HG03460 (cell line): Measurements from ENCODE around the gene POLR3B.
"Not testable (repeated sequence)": the region's sequence is repeated elsewhere in the genome, so short reads cannot be mapped to it uniquely, and the experiment has no call there.

Experiments used
- ATAC-seq: cut with Tn5 transposase; IDR thresholded peaks from one replicate; pipeline ENCODE4 v1.9.1; 2021; ENCODE audit not compliant: unreplicated experiment

Gene POLR3B

GRCh38 chr12:106357549-106358395, at the start of gene POLR3B:
TSS of gene POLR3B (plus strand) at chr12:106357748. CDS start at chr12:106357880, 132 bp downstream.
- peak; percentile 89 for ATAC-seq

DNA sequence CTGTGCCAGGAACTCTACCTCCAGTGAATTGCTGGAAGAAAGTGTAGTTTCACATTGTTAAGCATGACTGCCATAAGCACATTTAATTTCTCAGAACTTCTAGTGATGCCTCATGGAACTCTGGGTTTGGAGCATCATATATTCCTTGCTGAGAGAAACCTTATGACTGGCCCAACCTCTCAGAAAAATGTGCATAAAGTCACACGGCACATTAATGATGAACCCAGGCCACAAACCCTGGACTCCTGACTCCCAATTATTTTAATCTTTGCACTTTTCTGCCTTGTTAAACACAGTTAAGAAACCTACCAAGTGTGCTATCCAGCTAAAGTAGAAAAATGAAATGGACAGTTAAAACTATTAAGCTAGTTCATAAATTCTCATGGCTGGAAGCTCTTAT, 49.4 kb upstream of the POLR3B start:
- no peak for ATAC-seq

DNA sequence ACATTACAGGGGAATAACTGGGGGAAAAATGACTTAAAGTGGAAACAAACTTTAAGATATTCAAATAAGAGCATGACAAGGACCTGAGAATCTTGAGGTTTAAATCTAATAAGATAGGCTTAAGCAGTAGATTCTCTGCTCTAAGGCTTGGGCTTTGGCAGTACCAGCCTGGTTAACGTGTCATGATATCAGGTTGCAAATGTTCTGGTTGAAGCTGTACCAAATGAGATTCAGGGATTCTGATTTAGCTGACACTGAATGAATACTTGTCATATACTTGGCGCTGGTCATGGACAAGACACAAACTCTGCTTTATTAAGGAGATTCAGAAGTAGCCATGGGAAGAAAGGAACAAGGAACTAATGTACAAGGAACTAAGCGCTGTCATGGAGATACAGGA, 48.9 kb upstream of the POLR3B start:
- no peak for ATAC-seq

DNA sequence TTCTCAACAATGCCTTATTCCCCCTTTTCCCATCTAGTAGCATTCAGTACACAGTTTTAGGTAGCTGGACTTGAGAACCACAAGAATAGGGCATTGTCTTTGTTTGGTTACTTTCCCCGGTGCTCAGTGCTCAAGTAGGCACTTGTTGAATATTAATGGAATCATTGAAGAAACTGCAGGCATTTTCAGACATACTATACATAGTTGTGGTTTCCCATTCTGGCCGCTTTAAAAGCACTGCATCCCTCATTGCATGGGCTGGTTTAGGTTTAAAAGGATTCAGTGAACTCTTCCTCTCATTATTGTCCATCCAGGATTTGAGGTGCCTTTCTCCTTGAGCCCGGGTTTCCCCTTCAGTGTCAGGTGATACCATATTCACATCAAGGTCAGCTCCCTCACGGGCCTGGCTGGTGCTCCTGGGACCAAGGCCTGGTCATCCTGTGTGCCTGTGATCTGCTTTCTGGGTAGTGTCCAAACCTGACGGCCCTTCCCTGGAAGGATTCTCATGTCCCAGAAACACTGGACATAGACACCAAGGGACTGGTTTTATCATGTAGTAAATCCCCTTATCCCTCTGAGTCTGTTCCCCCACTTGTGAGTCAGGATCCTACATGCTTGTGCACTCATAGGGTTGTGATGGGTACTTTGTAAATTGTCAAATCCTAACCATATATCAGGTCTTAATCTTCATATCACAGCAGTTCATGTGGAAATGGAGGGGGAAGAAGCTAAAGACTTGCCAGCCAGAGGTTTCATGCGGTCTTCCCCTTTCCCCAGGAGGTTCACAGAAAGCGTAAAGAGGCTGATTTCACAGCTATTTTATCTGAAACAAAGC, 47.7 kb upstream of the POLR3B start:
- ATAC-seq: no peak

GRCh38 chr12:106310687-106311086, 46.9 kb upstream of the POLR3B start:
- no peak for ATAC-seq

DNA sequence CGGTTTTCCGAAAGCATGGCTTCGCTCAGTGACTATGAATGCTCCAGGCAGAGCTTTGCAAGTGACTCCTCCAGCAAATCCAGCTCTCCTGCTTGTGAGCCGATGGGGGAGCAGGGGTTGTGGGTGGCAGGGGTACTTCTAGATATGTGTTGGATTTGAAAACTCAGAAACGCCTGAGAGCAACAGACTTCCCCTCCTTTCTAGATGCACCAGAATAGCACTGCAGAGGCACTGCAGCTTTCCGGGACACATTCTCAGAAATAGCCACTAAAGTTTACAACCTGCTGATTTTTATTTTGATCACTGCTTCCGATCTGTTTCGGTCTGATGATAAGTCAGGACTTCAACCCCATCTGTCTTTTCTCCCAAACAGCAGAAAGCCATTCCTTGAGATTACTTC, 46.4 kb upstream of the POLR3B start:
- ATAC-seq: no peak

DNA sequence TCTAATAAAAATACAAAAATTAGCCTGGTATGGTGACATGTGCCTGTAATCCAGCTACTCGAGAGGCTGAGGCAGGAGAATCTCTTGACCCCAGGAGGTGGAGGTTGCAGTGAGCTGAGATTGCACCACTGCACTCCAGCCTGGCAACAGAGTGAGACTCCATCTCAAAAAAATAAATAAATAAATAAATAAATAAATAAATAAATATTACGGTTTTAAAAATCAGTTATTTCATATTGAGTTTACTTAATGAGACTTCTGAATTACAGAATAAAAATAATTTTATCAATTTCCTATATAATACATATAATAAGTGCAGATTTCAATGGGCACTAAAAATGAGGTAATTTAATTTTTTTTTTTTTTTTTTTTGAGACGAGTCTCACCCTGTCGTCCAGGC, 44.1 kb upstream of the POLR3B start:
- ATAC-seq: not testable (repeated sequence)

- no peak for ATAC-seq
Observed at GRCh38 chr12:106315523-106315922, 42.0 kb upstream of the POLR3B start.

DNA sequence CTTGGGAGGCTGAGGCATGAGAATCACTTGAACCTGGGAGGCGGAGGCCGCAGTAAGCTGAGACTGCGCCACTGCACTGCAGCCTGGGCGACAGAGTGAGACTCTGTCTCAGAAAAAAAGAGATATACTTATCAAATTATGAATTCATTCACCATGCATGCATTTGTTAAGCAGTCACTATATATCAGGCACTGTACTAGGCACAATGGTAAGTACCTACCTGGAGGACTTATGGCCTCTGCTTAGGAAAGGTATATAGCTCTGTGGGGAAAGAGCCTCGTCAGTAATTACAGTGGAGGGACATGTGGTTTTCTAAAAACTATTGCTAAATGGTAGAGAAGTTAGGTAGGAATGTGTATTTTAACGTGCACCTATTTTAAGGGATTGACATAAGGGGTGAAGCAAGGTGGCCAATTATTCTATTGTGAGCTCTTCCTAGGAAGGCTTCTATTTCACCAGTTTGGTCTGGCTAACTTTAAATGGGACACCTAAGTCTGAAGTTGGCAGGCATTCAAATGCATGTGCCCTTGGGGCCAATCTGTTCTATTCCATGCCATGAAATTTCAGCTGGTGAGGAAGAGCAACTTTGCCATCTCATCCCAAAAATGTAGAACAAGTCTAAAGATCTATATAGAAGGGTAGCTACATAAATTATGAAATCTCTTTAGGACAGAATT, 40.0 kb upstream of the POLR3B start:
- no peak for ATAC-seq

GRCh38 chr12:106321139-106321850, 36.3 kb upstream of the POLR3B start:
- no peak for ATAC-seq

DNA sequence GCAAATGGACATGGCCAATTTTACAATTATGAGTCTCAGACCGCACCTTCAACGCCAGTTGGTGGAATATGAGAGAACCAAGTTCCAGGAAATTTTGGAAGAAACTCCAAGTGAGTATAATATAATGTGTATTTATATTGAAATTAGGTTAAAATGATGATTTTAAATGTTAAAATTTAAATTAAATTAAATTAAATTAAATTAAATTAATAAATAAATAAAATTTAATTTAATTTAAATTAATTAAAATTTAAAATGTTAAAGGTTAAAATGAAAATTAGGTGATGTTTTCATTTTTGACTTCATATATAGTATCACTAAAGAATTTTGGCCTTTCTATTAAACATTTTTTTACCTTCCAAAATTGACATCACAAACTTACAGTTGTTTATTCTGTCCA, 34.0 kb upstream of the POLR3B start:
- no peak for ATAC-seq

- no peak for ATAC-seq
Observed at GRCh38 chr12:106327309-106327869, 30.2 kb upstream of the POLR3B start.

DNA sequence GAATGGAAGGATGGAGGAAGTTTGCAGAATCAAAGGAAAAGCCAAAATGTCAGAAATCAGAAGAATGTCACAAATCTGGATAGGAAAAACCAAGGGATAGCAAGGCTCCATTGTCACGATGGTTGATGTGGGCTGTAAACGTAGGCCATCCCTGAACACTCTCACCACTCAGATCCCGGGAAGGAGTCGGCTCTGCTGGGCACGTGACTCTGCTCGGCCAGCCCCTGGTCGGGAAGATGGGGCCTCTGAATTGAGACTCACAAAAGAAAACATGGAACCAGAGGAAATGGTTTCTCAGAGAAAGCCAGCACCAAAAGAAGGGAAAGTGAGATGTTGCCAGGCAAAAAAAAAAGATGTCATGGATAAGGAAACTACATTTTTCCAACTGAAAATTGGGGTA, 28.8 kb upstream of the POLR3B start:
- ATAC-seq: no peak

- no peak for ATAC-seq
Observed at GRCh38 chr12:106329231-106329982, 28.1 kb upstream of the POLR3B start.

- no peak for ATAC-seq
Observed at GRCh38 chr12:106331599-106331998, 25.9 kb upstream of the POLR3B start.

- ATAC-seq: no peak
Observed at GRCh38 chr12:106332536-106332935, 25.0 kb upstream of the POLR3B start.

- ATAC-seq: no peak
Observed at GRCh38 chr12:106333010-106333409, 24.5 kb upstream of the POLR3B start.

- ATAC-seq: no peak
Observed at GRCh38 chr12:106333756-106334155, 23.8 kb upstream of the POLR3B start.

GRCh38 chr12:106341086-106341877, 16.3 kb upstream of the POLR3B start:
- no peak for ATAC-seq
